VCaP (cell line): Measurements from ENCODE around the gene STIM2.

Experiments used
- H3K27ac ChIP-seq: fragments of 450-650 bp; 2 replicates; pipeline ENCODE4 v1.5.1; 2017
- TF ChIP-seq, protein P1 (sequence below): fragments of 450-650 bp; conservative IDR thresholded peaks from 2 replicates; pipeline ENCODE4 v1.5.1; 2017; ENCODE audit warnings: mild to moderate bottlenecking, moderate library complexity

Gene STIM2

GRCh38 chr4:27040356-27040755 is 179.7 kb downstream of the STIM2 start:
- TF ChIP-seq, protein P1, sequence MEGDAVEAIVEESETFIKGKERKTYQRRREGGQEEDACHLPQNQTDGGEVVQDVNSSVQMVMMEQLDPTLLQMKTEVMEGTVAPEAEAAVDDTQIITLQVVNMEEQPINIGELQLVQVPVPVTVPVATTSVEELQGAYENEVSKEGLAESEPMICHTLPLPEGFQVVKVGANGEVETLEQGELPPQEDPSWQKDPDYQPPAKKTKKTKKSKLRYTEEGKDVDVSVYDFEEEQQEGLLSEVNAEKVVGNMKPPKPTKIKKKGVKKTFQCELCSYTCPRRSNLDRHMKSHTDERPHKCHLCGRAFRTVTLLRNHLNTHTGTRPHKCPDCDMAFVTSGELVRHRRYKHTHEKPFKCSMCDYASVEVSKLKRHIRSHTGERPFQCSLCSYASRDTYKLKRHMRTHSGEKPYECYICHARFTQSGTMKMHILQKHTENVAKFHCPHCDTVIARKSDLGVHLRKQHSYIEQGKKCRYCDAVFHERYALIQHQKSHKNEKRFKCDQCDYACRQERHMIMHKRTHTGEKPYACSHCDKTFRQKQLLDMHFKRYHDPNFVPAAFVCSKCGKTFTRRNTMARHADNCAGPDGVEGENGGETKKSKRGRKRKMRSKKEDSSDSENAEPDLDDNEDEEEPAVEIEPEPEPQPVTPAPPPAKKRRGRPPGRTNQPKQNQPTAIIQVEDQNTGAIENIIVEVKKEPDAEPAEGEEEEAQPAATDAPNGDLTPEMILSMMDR = no peak

DNA sequence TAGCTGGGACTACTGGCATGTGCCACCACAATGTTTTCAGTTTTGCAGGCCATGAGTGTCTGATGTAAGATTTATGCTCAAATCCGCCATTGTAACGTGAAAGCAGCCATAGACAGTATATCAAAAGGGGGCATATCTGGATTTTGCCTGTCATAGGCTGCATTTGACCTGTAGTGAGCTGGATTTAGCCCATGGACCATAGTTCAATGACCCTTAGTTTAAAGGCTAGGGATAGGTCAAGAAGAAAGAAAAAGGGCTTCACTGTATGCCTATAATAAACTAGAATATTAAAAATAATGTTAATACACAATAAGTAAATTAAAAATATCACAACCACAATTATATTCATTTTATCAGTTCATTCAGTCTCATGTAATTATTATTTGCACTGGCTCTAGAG is 181.8 kb downstream of the STIM2 start:
- H3K27ac ChIP-seq = no peak overlapping the region
- TF ChIP-seq, protein P1 = no peak

More at GRCh38 chr4:27040356-27040755, 179.7 kb downstream of the STIM2 start:
- no peak overlapping the region for H3K27ac ChIP-seq

DNA sequence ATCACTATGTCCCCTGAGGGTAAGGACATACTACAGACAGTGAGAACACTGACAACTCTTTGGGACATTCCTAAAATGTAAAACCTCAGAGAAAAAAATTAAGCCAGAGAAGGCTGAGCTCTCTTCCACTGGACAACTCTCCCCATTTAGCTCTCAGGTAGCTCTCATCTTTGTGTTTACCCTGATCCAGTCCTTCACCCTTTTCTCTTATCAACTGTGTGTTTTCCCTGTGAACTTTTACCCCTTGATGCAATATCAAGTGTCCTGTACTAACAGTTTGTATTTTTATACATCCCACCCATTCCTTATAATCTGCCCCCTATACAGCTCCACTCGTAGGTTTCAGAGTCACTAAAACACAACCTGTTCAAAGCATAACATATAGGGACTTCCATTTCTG is 182.6 kb downstream of the STIM2 start:
- TF ChIP-seq, protein P1 = no peak
- no peak overlapping the region for H3K27ac ChIP-seq

DNA sequence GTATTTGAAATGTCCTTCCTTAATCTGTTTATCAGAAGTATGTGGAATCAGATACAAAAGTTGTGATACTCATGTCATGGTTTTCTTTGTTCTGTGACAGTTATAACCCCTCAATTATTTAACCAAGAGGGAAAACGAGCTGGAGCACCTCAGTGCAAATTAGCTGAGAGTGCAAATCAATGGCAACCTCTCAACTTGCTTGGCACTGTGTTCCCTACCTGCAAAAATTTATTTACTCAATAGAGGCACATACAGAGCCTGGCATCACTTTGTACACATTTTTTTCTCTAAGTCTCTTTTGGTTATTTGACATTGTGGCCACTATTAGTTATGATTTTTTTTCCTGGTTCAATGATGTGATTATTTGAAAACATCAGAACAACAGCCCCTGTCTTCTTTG is 186.2 kb downstream of the STIM2 start:
- TF ChIP-seq, protein P1 = no peak

GRCh38 chr4:27048429-27049238 is 188.0 kb downstream of the STIM2 start:
- H3K27ac ChIP-seq = peak overlapping the region; percentile 50
- TF ChIP-seq, protein P1 = peak; percentile 75

More for the DNA sequence above, 186.2 kb downstream of the STIM2 start:
- H3K27ac ChIP-seq = peak overlapping the region; percentile 13; the same call in 1 of the 2 replicates

GRCh38 chr4:27049239-27049829 is 188.7 kb downstream of the STIM2 start:
- TF ChIP-seq, protein P1 = no peak
- H3K27ac ChIP-seq = peak overlapping the region; percentile 50; the same call in 1 of the 2 replicates

DNA sequence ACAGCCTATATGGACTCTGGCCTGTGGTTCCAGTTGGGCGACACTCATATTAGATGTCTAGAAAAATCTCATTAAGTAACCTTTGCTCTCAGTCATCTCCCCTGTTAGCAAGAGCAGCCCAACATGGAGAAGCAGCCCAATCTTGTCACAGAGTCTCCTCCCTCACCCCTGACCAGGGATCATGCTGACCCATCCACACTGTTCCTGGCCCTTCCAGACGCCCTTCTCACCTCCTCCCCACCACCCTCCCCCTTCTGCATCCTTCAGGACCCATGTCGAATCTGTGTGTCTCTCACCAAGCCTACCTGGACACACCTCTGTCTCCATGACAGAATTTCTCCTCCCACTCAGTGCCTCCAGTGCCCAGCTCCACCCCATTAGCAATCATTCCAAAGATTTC is 190.1 kb downstream of the STIM2 start:
- TF ChIP-seq, protein P1 = no peak
- no peak overlapping the region for H3K27ac ChIP-seq
